Progenitor cell of endocrine pancreas (in vitro differentiated cells): ENCODE results near the gene ATP13A5. TPM values are rescaled to one million over a fixed set of nuclear protein-coding genes. Genes with fewer than 3 reads are reported as not detected.

Source experiments
- DNase-seq: peaks from one replicate; pipeline ENCODE4 v3.0.0; 2021; ENCODE audit warnings: low spot score; ENCODE audit not compliant: unreplicated experiment
- H3K27ac Mint-ChIP-seq: 2 replicates; pipeline ENCODE4 v1.8.0; 2021; ENCODE audit warnings: mild to moderate bottlenecking, moderate library complexity, mixed read lengths
- H3K27me3 Mint-ChIP-seq: 2 replicates; pipeline ENCODE4 v1.8.0; 2021; ENCODE audit warnings: mixed read lengths
- H3K36me3 Mint-ChIP-seq: 2 replicates; pipeline ENCODE4 v1.8.0; 2022; ENCODE audit warnings: mixed read lengths; ENCODE audit not compliant: insufficient read depth
- H3K4me1 Mint-ChIP-seq: 2 replicates; pipeline ENCODE4 v1.8.0; 2021; ENCODE audit warnings: low read depth, mixed read lengths
- H3K4me3 Mint-ChIP-seq: 2 replicates; pipeline ENCODE4 v1.8.0; 2021; ENCODE audit warnings: low read depth, mild to moderate bottlenecking, moderate library complexity, mixed read lengths
- H3K9me3 Mint-ChIP-seq: 2 replicates; pipeline ENCODE4 v1.8.0; 2021; ENCODE audit warnings: low read depth, mixed read lengths
- total RNA-seq: library from RNA; stranded (reverse); gene quantifications from 2 replicates; pipeline ENCODE4 v1.2.1, GENCODE V29; 2021
- TF ChIP-seq, protein P1 (sequence below): fragments of 200-600 bp; sonication (generic); IDR thresholded peaks from one replicate; pipeline ENCODE4 v1.5.0; 2021; ENCODE audit warnings: antibody characterized with exemption, mild to moderate bottlenecking; ENCODE audit not compliant: unreplicated experiment

Gene ATP13A5
- total RNA-seq, 1 donor from 2014 or later = 0.07 TPM

DNA sequence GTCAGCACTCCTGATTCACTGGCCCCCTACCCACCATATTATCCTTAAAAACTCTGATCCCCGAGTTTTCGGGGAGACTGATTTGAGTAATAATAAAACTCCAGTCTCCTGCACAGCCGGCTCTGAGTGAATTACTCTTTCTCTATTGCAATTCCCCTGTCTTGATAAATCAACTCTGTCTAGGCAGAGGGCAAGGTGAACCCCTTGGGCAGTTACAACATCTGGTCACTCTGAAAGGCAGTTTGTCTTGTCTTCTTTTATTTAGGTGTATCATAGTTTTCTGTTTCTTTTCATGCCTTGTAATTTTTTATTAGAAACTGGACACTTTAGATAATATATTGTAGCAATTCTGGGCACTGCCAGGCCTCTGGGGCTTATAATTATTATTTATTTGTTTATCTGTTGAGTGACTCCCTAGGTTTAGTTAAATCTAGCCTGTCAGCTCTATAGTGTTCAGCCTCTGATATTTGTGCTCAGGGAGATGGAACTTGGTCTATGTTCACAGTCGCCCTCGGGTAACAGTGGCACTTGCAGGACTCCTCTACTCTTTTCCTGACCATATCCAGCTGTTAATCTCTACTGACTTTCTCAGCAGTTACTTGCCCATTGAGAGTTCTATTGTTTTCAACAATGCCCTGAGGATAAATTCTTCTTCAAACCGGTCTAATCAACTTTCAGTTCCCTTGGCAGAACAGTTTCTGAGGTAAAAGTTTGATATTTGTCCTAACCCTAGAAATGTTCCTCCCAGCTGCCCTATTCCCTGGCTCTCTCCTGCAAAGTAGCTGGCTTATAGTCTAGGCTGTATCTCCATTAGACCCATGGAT lies 153.0 kb downstream of the ATP13A5 start:
- no peak overlapping the region for H3K4me3 Mint-ChIP-seq
- TF ChIP-seq, protein P1, sequence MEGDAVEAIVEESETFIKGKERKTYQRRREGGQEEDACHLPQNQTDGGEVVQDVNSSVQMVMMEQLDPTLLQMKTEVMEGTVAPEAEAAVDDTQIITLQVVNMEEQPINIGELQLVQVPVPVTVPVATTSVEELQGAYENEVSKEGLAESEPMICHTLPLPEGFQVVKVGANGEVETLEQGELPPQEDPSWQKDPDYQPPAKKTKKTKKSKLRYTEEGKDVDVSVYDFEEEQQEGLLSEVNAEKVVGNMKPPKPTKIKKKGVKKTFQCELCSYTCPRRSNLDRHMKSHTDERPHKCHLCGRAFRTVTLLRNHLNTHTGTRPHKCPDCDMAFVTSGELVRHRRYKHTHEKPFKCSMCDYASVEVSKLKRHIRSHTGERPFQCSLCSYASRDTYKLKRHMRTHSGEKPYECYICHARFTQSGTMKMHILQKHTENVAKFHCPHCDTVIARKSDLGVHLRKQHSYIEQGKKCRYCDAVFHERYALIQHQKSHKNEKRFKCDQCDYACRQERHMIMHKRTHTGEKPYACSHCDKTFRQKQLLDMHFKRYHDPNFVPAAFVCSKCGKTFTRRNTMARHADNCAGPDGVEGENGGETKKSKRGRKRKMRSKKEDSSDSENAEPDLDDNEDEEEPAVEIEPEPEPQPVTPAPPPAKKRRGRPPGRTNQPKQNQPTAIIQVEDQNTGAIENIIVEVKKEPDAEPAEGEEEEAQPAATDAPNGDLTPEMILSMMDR = no peak
- no peaks in the 10 kb centered on the region for H3K9me3 Mint-ChIP-seq
- no peaks in the 10 kb centered on the region for H3K36me3 Mint-ChIP-seq
- no peak for DNase-seq
- H3K27me3 Mint-ChIP-seq = no peaks in the 10 kb centered on the region
- H3K4me1 Mint-ChIP-seq = no peaks in the 10 kb centered on the region
- H3K27ac Mint-ChIP-seq = no peak overlapping the region

Other genes with a start within 250 kb of the ATP13A5 start
- 2.1 and 2.2 TPM in 2 replicates for gene PLAAT1, start 137.5 kb downstream of the ATP13A5 start, total RNA-seq
- 6.8 and 8.1 TPM in 2 replicates for gene ATP13A4, start 176.1 kb upstream of the ATP13A5 start, total RNA-seq
- gene OPA1, start 214.5 kb upstream of the ATP13A5 start, total RNA-seq = 60.8 and 61.6 TPM in 2 replicates